Retinal pigment epithelial cell (primary cell): ENCODE measurements around the gene KSR2.

ENCODE experiments used
- DNase-seq: peaks from one replicate; pipeline ENCODE4 v3.0.0-alpha.2; 2010; ENCODE audit warnings: low read depth
- H3K4me3 ChIP-seq: 2 replicates; pipeline ENCODE4 v1.5.1; 2011; ENCODE audit warnings: mild to moderate bottlenecking, low read length, control low read depth, moderate library complexity
- TF ChIP-seq, protein P1 (sequence below): conservative IDR thresholded peaks from 2 replicates; pipeline ENCODE4 v1.5.1; 2011; ENCODE audit warnings: low read depth, low read length, control low read depth, inconsistent platforms

Gene KSR2

DNA sequence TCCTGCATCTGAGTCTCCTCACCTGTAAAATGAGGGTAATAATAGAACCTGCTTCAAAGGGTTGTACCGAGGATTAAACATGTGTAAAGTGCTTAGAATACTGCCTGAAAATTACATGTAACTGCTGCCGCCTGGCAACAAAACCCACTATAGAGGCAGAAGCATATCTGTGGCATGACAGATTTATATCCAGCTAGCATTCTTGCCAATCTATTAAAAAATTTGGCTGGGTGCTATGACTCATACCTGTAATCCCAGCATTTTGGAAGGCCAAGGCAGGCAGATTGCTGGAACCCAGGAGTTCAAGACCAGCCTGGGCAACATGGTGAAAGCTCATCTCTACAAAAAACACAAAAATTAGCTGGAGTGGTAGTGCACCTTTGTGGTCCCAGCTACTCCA lies 16.4 kb upstream of the KSR2 start:
- TF ChIP-seq, protein P1, sequence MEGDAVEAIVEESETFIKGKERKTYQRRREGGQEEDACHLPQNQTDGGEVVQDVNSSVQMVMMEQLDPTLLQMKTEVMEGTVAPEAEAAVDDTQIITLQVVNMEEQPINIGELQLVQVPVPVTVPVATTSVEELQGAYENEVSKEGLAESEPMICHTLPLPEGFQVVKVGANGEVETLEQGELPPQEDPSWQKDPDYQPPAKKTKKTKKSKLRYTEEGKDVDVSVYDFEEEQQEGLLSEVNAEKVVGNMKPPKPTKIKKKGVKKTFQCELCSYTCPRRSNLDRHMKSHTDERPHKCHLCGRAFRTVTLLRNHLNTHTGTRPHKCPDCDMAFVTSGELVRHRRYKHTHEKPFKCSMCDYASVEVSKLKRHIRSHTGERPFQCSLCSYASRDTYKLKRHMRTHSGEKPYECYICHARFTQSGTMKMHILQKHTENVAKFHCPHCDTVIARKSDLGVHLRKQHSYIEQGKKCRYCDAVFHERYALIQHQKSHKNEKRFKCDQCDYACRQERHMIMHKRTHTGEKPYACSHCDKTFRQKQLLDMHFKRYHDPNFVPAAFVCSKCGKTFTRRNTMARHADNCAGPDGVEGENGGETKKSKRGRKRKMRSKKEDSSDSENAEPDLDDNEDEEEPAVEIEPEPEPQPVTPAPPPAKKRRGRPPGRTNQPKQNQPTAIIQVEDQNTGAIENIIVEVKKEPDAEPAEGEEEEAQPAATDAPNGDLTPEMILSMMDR, result no peak
- no peak overlapping the region for H3K4me3 ChIP-seq
- no peak for DNase-seq

DNA sequence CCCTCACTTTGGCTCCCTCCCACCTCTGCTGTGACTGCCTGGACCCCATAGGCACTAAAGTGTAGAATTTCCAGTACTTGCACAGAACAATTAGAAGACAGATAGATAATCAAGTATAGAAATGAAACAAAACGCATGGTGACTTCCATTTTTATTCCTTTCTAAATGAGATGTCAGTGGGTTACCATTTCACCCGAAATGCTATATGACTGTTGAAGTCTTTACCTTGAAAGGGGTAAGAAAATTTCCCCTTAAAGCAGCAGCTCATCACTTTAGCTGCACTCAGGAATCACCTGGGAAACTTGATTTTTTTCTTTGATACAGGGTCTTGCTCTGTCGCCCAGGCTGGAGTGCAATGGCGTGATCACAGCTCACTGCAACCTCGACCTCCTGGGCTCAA lies 12.5 kb upstream of the KSR2 start:
- no peak for DNase-seq
- TF ChIP-seq, protein P1, result no peak
- no peak overlapping the region for H3K4me3 ChIP-seq

DNA sequence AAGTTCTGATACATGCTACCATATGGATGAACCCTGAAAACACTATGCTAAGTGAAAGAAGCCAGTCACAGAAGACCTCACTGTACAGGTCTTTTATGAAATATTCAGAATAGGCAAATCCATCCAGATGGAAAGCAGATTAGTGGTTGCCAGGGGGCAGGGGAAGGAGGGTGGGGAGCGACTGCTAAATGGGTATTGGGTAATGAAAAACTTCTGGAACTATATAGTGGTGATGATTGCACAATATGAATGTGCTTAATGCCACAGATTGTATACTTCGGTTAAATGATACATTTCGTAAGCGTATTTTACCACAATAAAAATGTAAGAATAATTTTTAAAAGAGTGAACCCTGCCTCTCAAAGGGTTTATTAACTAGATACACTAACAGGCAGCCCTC lies 11.8 kb upstream of the KSR2 start:
- TF ChIP-seq, protein P1, result no peak
- H3K4me3 ChIP-seq, result no peak overlapping the region
- DNase-seq, result no peak

DNA sequence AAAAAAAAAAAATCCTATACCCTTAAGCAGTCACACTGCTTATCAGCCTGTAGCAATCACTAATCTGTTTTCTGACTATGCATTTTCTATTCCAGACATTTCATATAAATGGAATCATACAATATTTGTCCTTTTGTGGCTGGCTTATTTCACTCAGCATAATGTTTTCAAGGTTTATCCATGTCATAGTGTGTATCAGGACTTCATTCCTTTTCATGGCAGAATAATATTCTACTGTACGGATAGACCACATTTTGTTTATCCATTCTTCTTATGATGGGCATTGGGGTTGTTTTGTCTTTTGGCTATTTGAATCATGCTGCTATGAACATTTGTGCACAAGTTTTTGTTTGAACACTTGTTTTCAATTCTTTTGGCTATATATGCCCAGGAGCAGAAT lies 8.6 kb upstream of the KSR2 start:
- TF ChIP-seq, protein P1, result no peak
- H3K4me3 ChIP-seq, result no peak overlapping the region
- DNase-seq, result no peak

DNA sequence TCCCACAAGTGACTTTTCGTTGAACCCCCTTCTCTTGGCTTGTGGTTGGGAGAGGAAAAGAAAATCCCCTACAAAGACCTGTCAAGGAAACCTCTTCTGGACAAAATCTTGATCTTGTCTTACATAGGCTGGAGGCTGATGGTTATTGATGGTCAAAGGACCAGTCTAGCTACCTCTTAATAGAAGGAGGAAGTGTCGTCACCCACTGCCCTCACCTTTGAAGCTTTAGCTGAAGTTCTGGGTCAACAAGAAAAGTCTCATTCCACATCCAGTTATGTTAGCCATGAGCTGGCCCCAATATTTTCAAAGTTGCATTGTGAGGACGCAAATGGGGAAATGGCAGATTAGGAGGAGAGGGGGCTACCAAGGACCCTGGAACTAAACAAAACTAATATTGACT lies 6.2 kb upstream of the KSR2 start:
- no peak for DNase-seq
- TF ChIP-seq, protein P1, result no peak
- no peak overlapping the region for H3K4me3 ChIP-seq

DNA sequence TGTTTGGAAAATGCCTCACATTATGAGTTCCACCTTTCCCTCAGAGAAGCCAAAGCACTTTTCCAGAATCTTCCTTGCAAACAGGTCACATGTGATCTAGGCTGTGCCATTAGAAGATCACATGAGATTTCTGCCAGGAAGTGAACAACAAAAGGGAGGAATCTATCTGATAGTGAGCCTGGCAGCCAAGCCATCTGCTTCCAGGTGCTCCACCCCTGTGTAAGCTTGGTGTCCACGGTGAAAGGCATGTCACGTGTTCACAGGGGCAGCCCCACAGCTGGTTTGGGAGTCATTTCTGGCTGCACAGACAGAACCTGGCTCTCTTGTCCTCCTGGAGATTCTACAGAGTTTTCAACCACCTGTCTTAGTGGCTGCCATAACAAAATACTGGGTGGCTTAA lies 3.5 kb upstream of the KSR2 start:
- no peak overlapping the region for H3K4me3 ChIP-seq
- DNase-seq, result no peak
- TF ChIP-seq, protein P1, result no peak

DNA sequence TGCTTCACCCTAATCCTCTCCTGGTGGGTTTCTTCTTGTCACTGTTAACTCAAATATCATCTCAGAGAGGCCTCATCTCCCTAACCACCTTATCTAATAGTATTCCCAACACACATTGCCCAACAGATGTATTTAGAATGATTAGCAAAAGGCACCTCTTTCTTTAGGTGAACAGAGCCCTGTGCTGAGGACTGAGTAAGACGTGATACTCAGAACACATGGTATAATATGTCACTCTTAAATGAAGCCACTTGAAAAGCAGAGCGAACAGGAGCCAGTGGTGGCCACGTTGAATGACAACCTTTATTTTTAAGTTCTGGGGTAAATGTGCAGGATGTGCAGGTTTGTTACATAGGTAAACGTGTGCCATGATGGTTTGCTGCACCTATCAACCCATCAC lies 1.5 kb upstream of the KSR2 start:
- TF ChIP-seq, protein P1, result no peak
- H3K4me3 ChIP-seq, result no peak overlapping the region
- no peak for DNase-seq
